ENCODE results near the gene NALCN.

DNA sequence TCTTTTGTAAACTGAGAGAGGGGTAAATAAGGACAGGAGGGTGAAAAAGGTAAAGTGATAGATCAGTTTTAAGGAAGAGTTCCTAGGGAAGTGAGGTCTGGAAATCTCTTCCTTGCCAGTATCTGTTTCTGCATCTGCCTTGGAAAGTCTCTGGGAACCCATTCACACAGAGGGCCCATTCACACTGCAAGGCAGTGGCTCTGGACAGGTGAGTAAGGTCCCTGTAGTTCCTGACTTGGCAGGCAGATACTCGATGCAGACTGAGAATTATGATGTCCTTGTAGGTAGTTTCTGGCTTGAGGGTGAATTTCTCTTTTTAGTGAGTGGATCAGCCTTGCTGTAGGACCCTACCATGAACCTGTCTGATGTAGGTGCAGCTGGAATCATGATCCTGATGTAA is 293.3 kb downstream of the NALCN start:
- TF ChIP-seq POLR2AphosphoS5 (IDR thresholded peaks at IDR 0.05) (no peak), POLR2A (IDR thresholded peaks at IDR 0.05) (no peak)
- TF ChIP-seq, protein P1, sequence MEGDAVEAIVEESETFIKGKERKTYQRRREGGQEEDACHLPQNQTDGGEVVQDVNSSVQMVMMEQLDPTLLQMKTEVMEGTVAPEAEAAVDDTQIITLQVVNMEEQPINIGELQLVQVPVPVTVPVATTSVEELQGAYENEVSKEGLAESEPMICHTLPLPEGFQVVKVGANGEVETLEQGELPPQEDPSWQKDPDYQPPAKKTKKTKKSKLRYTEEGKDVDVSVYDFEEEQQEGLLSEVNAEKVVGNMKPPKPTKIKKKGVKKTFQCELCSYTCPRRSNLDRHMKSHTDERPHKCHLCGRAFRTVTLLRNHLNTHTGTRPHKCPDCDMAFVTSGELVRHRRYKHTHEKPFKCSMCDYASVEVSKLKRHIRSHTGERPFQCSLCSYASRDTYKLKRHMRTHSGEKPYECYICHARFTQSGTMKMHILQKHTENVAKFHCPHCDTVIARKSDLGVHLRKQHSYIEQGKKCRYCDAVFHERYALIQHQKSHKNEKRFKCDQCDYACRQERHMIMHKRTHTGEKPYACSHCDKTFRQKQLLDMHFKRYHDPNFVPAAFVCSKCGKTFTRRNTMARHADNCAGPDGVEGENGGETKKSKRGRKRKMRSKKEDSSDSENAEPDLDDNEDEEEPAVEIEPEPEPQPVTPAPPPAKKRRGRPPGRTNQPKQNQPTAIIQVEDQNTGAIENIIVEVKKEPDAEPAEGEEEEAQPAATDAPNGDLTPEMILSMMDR (IDR thresholded peaks at IDR 0.05 in 8 of 11, conservative IDR thresholded peaks at IDR 0.05 in 3 of 11) = no peak
